ENCODE measurements around the gene SEC61A2.

SEC61A2 gene

GRCh38 chr10:12098966-12099365, 30.5 kb upstream of the SEC61A2 start:
- no peak for DNase-seq (ENCODE audit: extremely low read depth, low read depth)
- no peak for TF ChIP-seq CTCF (IDR thresholded peaks at IDR 0.05; ENCODE audit: low read depth, low read length)

- no peak for TF ChIP-seq CTCF (IDR thresholded peaks at IDR 0.05; ENCODE audit: low read depth, low read length)
- no peak for DNase-seq (ENCODE audit: extremely low read depth, low read depth)
Observed at GRCh38 chr10:12103802-12104201, 25.7 kb upstream of the SEC61A2 start.

GRCh38 chr10:12107781-12108180, 21.7 kb upstream of the SEC61A2 start:
- TF ChIP-seq CTCF (IDR thresholded peaks at IDR 0.05; ENCODE audit: low read depth, low read length): no peak
- no peak for DNase-seq (ENCODE audit: extremely low read depth, low read depth)

GRCh38 chr10:12109286-12109685, 20.2 kb upstream of the SEC61A2 start:
- DNase-seq (ENCODE audit: extremely low read depth, low read depth): no peak
- no peak for TF ChIP-seq CTCF (IDR thresholded peaks at IDR 0.05; ENCODE audit: low read depth, low read length)

GRCh38 chr10:12111528-12111927, 17.9 kb upstream of the SEC61A2 start:
- TF ChIP-seq CTCF (IDR thresholded peaks at IDR 0.05; ENCODE audit: low read depth, low read length): no peak
- DNase-seq (ENCODE audit: extremely low read depth, low read depth): no peak

GRCh38 chr10:12113627-12114026, 15.8 kb upstream of the SEC61A2 start:
- no peak for TF ChIP-seq CTCF (IDR thresholded peaks at IDR 0.05; ENCODE audit: low read depth, low read length)
- no peak for DNase-seq (ENCODE audit: extremely low read depth, low read depth)

GRCh38 chr10:12121673-12122072, 7.8 kb upstream of the SEC61A2 start:
- no peak for DNase-seq (ENCODE audit: extremely low read depth, low read depth)
- TF ChIP-seq CTCF (IDR thresholded peaks at IDR 0.05; ENCODE audit: low read depth, low read length): no peak
